ENCODE results near the gene FCHSD2. TPM values are rescaled to one million over a fixed set of nuclear protein-coding genes. Genes with fewer than 3 reads are reported as not detected.

FCHSD2 gene
- total and polyA plus RNA-seq, 2 of the 13 experiments (the other 11 are each of a cell fraction or from before 2014, with no cell fraction given), result 20.5 to 24.8 TPM

DNA sequence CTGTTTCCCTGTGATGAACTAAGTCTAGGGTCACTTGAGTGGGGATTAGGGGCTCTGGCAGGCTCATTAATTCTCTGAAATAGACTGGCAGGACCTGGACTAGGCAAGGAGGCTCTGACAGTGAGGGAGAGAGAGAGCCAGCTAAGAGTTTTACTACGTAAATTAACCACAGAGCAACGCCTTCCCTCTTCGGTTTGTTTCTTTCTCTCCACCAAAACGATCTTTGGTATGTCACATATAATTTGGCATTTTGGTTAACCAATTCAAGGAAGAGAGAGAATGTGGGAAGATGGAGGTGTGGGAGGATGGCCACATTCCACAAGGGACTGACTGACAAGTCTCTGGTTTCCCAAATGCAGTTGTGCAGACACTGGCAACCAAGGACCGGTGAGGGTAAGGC lies 300.0 kb downstream of the FCHSD2 start:
- ChIA-PET POLR2A (no interaction called here), CTCF (ENCODE audit: low intra/inter-chr PET ratio, low total read pairs) (no interaction called here)
- Histone ChIP-seq H3K79me2 (ENCODE audit: insufficient read depth, low read length) (no peaks in the 10 kb centered on the region), H3K4me2 (ENCODE audit: low read depth, low read length) (no peak overlapping the region), H3K4me1 (ENCODE audit: insufficient read depth, low read length) (no peaks in the 10 kb centered on the region), H4K20me1 (ENCODE audit: insufficient read depth, low read length) (no peaks in the 10 kb centered on the region), H3K4me3 (replicated peaks in 1 of 3; ENCODE audit: insufficient read depth in 1 of 3, low read depth in 2 of 3, low read length in 3 of 3) (no peak overlapping the region), H3K9ac (ENCODE audit: insufficient read depth, low read depth, low read length) (no peak overlapping the region), H3K36me3 (replicated peaks in 1 of 2; ENCODE audit: control insufficient read depth in 1 of 2, insufficient read depth in 2 of 2, low read length in 2 of 2) (peaks cover 43 to 87% of the 10 kb centered on the region in 2 experiments), H3K9me3 (ENCODE audit: low read length) (no peaks in the 10 kb centered on the region), H3K27me3 (ENCODE audit: control insufficient read depth in 1 of 2, insufficient read depth in 2 of 2, low read length in 2 of 2) (no peaks in the 10 kb centered on the region), H2AFZ (ENCODE audit: low read length) (no peak overlapping the region), H3K27ac (ENCODE audit: extremely low read length, insufficient read depth, low read length) (no peak overlapping the region)
- no peak for DNase-seq (ENCODE audit: low spot score)
- in situ Hi-C loops (cut with HindIII; ENCODE audit: extremely low pct_ligation_motif_present, low pct_unique_long_range_greater_than_20kb), result no loop called here
- ATAC-seq, result no peak
- FAIRE-seq, result no peak
- WGBS (ENCODE audit: low lambda C conversion rate), result 93% methylated on average over 5 of the region's 5 CpGs
- no TSS peak for BruUV-seq (replicated peaks)
- TF ChIP-seq ZNF7 (CRISPR knock-in tag; IDR thresholded peaks at IDR 0.05), result no peak
- no peak for TF ChIP-seq EED (CRISPR knock-in tag; IDR thresholded peaks at IDR 0.05)
- TF ChIP-seq HDAC1 (CRISPR knock-in tag; IDR thresholded peaks at IDR 0.05), result no peak
- no peak for TF ChIP-seq SMC3 (IDR thresholded peaks at IDR 0.05; ENCODE audit: low read length)
- TF ChIP-seq TP53 (CRISPR knock-in tag; conservative IDR thresholded peaks at IDR 0.05), result no peak
- no peak for TF ChIP-seq ZNF547 (CRISPR knock-in tag; IDR thresholded peaks at IDR 0.05)
- TF ChIP-seq THYN1 (CRISPR knock-in tag; IDR thresholded peaks at IDR 0.05; ENCODE audit: borderline replicate concordance, low read depth), result no peak
- TF ChIP-seq ETS1 (CRISPR knock-in tag; IDR thresholded peaks at IDR 0.05), result no peak
- no peak for TF ChIP-seq SP5 (CRISPR knock-in tag; IDR thresholded peaks at IDR 0.05; ENCODE audit: borderline replicate concordance, low read depth)
- TF ChIP-seq PHF20 (CRISPR knock-in tag; IDR thresholded peaks at IDR 0.05), result no peak
- TF ChIP-seq BATF2 (CRISPR knock-in tag; IDR thresholded peaks at IDR 0.05), result no peak
- no peak for TF ChIP-seq ZNF468 (CRISPR knock-in tag; IDR thresholded peaks at IDR 0.05)
- TF ChIP-seq HNRNPL (IDR thresholded peaks at IDR 0.05; ENCODE audit: low read depth, low read length), result no peak
- TF ChIP-seq NR3C1 (CRISPR knock-in tag; IDR thresholded peaks at IDR 0.05), result no peak
- TF ChIP-seq ZNF24 (IDR thresholded peaks at IDR 0.05), result no peak
- intact Hi-C loops (cut with micrococcal nuclease; ENCODE audit: unreplicated experiment), result no loop called here
